ENCODE results near the gene PDGFRA. TPM values are rescaled to one million over a fixed set of nuclear protein-coding genes. Genes with fewer than 3 reads are reported as not detected.

The PDGFRA gene
- total RNA-seq, 1 experiment from 2014 or later: 6.8 TPM

GRCh38 chr4:54274264-54274663 is 45.2 kb downstream of the PDGFRA start:
- Mint-ChIP-seq H3K4me1 (peaks cover 35 to 42% of the 10 kb centered on the region in 2 experiments), H3K36me3 (ENCODE audit: insufficient read depth in 1 of 3, low read depth in 3 of 3) (peaks cover 0 to 7% (median 3%) of the 10 kb centered on the region in 3 experiments; a peak in 3 of 7 replicates), H3K27me3 (ENCODE audit: low read depth) (peaks cover 19% of the 10 kb centered on the region), H3K27ac (no peak overlapping the region), H3K4me3 (no peak overlapping the region), H3K9me3 (peaks cover 0 to 3% of the 10 kb centered on the region in 2 experiments; a peak in 1 of 5 replicates)
- H4K91ac ChIP-seq (ENCODE audit: insufficient read length, low read depth, low read length): no peak overlapping the region
- H2BK15ac ChIP-seq (ENCODE audit: low read depth, low read length): no peak overlapping the region
- no peaks in the 10 kb centered on the region for H3K23me2 ChIP-seq (ENCODE audit: insufficient read length, low read depth, low read length, poor library complexity, severe bottlenecking)
- no peaks in the 10 kb centered on the region for H3K79me2 ChIP-seq (ENCODE audit: insufficient read depth, low read length)
- no peak for DNase-seq
- TF ChIP-seq CTCF (conservative IDR thresholded peaks at IDR 0.05): no peak
- H2AK5ac ChIP-seq (ENCODE audit: insufficient read length, low read length): no peak overlapping the region
- H2BK120ac ChIP-seq (ENCODE audit: low read depth, low read length, poor library complexity, severe bottlenecking): no peak overlapping the region
- no peaks in the 10 kb centered on the region for H4K20me1 ChIP-seq (ENCODE audit: control insufficient read depth, insufficient read depth, insufficient read length)
- no CpG with 5 or more reads among the region's 3 CpGs for WGBS (ENCODE audit: extremely low coverage, insufficient read length, low lambda C conversion rate)
- no peak overlapping the region; the same call in 1 of the 2 replicates for H3K14ac ChIP-seq (ENCODE audit: insufficient read depth, low read length)
- no peak overlapping the region for H4K8ac ChIP-seq (replicated peaks; ENCODE audit: insufficient read length, low read depth, low read length)
- no peak overlapping the region for H3K18ac ChIP-seq (ENCODE audit: insufficient read length, low read depth, low read length)
- no peak overlapping the region for H2BK20ac ChIP-seq (ENCODE audit: low read depth, low read length, poor library complexity, severe bottlenecking)
- no peak overlapping the region for H3K4me2 ChIP-seq (ENCODE audit: insufficient read depth, insufficient read length, low read length)
- no peak overlapping the region for H3K4ac ChIP-seq (ENCODE audit: low read depth, low read length)
- no peak overlapping the region for H2AFZ ChIP-seq (ENCODE audit: low read length)
- H3K27me3 ChIP-seq (ENCODE audit: insufficient read depth, low read length): no peaks in the 10 kb centered on the region
- no peak overlapping the region for H2BK12ac ChIP-seq (ENCODE audit: insufficient read length, low read depth, low read length)
- no peak overlapping the region for H4K5ac ChIP-seq (ENCODE audit: insufficient read length, low read depth, low read length)
- H3K9me3 ChIP-seq (ENCODE audit: control insufficient read depth, low read depth, low read length): no peaks in the 10 kb centered on the region
- no peak overlapping the region for H3K9ac ChIP-seq (ENCODE audit: extremely low read depth, insufficient read length, low read length)
- H3K27ac ChIP-seq (ENCODE audit: insufficient read length, low read depth, low read length): no peak overlapping the region
- H3K23ac ChIP-seq (ENCODE audit: insufficient read length, low read depth, low read length): no peak overlapping the region
- H3K4me1 ChIP-seq (ENCODE audit: insufficient read depth, low read length): peaks cover 10% of the 10 kb centered on the region
- H2BK5ac ChIP-seq (ENCODE audit: insufficient read length, low read length): no peak overlapping the region
- no peak overlapping the region for H3K56ac ChIP-seq (ENCODE audit: insufficient read length, low read depth, low read length)
- H3K79me1 ChIP-seq (ENCODE audit: insufficient read depth, low read depth, low read length, poor library complexity, severe bottlenecking): no peaks in the 10 kb centered on the region
- no peak overlapping the region for H3T11ph ChIP-seq (ENCODE audit: low read length)
